Left hindlimb (tissue), 1 donor: ENCODE results near the gene DNAH10.
A peak's percentile ranks its signal among the peaks of the same experiment; 100 is the strongest.

ENCODE experiments used
- DNase-seq: peaks from one replicate; pipeline ENCODE4 v3.0.0-alpha.2; 2018

DNAH10 gene

GRCh38 chr12:123950476-123951349 lies 188.6 kb downstream of the DNAH10 start:
- no peak for DNase-seq

GRCh38 chr12:123951467-123951866 lies 189.4 kb downstream of the DNAH10 start:
- no peak for DNase-seq

- DNase-seq, result no peak
These were observed 189.9 kb downstream of the DNAH10 start for GRCh38 chr12:123952037-123952436.

- DNase-seq, result no peak
These were observed 192.7 kb downstream of the DNAH10 start for GRCh38 chr12:123954647-123955350.

GRCh38 chr12:123956249-123956648 lies 194.1 kb downstream of the DNAH10 start:
- no peak for DNase-seq

GRCh38 chr12:123957196-123957595 lies 195.1 kb downstream of the DNAH10 start:
- no peak for DNase-seq

- no peak for DNase-seq
These were observed 196.4 kb downstream of the DNAH10 start for GRCh38 chr12:123958462-123958861.

GRCh38 chr12:123958876-123959275 lies 196.8 kb downstream of the DNAH10 start:
- DNase-seq, result no peak

- no peak for DNase-seq
These were observed 198.1 kb downstream of the DNAH10 start for GRCh38 chr12:123960029-123960735.

GRCh38 chr12:123960856-123961255 lies 198.8 kb downstream of the DNAH10 start:
- no peak for DNase-seq

- DNase-seq, result no peak
These were observed 199.7 kb downstream of the DNAH10 start for GRCh38 chr12:123961585-123962345.

GRCh38 chr12:123962513-123962912 lies 200.4 kb downstream of the DNAH10 start:
- DNase-seq, result no peak

- DNase-seq, result no peak
These were observed 201.7 kb downstream of the DNAH10 start for GRCh38 chr12:123963821-123964220.

GRCh38 chr12:123965382-123965781 lies 203.3 kb downstream of the DNAH10 start:
- no peak for DNase-seq

GRCh38 chr12:123966596-123966995 lies 204.5 kb downstream of the DNAH10 start:
- no peak for DNase-seq

GRCh38 chr12:123967121-123967586 lies 205.1 kb downstream of the DNAH10 start:
- DNase-seq, result no peak

- DNase-seq, result no peak
These were observed 209.3 kb downstream of the DNAH10 start for GRCh38 chr12:123971449-123971769.

GRCh38 chr12:123971770-123972456 lies 209.8 kb downstream of the DNAH10 start:
- peak; percentile 49 for DNase-seq

GRCh38 chr12:123972457-123973401 lies 210.6 kb downstream of the DNAH10 start, which contains the start of the genes CCDC92 and ZNF664:
Gene CCDC92, minus strand, starts transcription at chr12:123972831. Its CDS starts 28,526 bp downstream, at chr12:123944305.
Gene ZNF664, plus strand, starts transcription at chr12:123973215. Its CDS starts 38,930 bp downstream, at chr12:124012145.
- DNase-seq, result peak; percentile 94

GRCh38 chr12:123973552-123974341 lies 211.6 kb downstream of the DNAH10 start:
- peak; percentile 55 for DNase-seq
